Measurements from ENCODE around the gene CLCN1.

The CLCN1 gene

DNA sequence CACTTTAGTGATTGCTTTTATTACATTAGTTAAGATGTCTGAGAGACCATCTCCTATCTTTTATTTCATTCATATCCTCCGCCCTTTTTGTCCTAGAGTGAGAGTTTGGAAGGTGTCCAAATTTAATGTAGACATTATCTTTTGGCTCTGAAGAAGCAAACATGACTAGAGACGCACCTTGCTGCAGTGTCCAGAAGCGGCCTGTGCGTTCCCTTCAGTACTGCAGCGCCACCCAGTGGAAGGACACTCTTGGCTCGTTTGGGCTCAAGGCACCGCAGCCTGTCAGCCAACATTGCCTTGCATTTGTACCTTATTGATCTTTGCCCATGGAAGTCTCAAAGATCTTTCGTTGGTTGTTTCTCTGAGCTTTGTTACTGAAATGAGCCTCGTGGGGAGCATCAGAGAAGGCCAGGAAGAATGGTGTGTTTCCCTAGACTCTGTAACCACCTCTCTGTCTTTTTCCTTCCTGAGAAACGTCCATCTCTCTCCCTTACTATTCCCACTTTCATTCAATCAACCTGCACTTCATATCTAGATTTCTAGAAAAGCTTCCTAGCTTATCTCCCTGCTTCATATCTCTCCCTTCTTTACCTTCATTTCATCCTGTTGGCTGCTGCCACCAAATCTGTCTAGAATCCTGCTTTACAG lies 10.4 kb upstream of the CLCN1 start:
- TF ChIP-seq GATA2 (IDR thresholded peaks at IDR 0.05; ENCODE audit: low read depth, low read length): no peak
- no peak for TF ChIP-seq GATA3 (IDR thresholded peaks at IDR 0.05; ENCODE audit: low read depth, low read length)

DNA sequence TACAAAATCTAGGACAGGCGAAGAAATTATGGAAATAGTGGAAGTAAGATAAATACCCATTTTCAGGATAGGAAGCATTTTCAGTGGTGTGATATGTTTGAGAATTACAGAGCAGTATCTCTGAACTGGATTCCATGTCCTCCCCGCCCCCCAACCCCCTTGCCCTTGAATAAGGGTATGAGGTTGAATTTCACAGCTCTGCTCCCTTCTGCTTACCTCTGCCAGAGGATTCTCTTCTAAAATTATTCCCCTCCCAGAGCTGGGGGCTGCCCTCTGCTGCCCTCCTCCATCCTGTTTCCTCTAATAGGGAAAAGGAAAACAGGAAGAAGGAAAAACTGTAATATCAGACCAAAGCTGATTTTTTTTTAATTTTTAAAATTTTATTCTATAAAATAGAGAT lies 7.3 kb upstream of the CLCN1 start:
- TF ChIP-seq GATA2 (IDR thresholded peaks at IDR 0.05; ENCODE audit: low read depth, low read length) (no peak), GATA3 (IDR thresholded peaks at IDR 0.05; ENCODE audit: low read depth, low read length) (no peak)

DNA sequence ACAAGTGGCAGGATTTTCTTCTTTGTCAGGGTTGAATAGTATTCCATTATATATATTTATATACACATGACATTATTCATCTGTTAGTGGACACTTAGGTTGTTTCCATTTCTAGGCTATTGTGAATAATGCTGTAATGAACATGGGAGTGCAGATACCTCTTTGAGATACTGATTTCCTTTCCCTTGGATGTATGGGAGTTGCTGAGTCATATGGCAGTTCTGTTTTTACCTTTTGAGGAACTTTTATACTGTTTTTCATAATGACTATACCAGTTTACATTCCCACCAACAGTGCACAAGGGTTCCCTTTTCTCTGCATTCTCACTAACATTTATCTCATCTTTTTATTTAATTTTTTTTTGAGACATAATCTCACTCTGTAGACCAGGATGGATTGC lies 1.8 kb upstream of the CLCN1 start:
- TF ChIP-seq GATA2 (IDR thresholded peaks at IDR 0.05; ENCODE audit: low read depth, low read length) (no peak), GATA3 (IDR thresholded peaks at IDR 0.05; ENCODE audit: low read depth, low read length) (no peak)

DNA sequence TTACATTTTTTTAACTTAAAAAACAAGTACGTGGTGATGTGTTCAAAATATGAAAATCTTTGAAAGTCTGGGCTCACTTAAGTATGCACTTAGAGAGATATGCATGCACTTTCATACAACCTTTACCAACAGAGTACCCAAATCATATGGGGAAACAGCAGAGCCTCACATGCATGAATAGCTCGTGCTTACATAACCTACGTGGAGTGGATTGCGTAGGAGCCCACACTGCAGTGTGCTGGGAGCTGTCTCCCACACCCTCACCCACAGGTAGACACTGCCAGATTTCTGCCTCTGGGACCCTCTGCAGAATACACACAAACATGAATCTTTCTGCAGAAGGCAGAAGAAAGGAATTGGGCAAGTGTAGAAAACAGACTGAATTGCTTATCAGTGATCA lies 581 bp downstream of the CLCN1 start:
- TF ChIP-seq GATA3 (IDR thresholded peaks at IDR 0.05; ENCODE audit: low read depth, low read length) (no peak), GATA2 (IDR thresholded peaks at IDR 0.05; ENCODE audit: low read depth, low read length) (no peak)

DNA sequence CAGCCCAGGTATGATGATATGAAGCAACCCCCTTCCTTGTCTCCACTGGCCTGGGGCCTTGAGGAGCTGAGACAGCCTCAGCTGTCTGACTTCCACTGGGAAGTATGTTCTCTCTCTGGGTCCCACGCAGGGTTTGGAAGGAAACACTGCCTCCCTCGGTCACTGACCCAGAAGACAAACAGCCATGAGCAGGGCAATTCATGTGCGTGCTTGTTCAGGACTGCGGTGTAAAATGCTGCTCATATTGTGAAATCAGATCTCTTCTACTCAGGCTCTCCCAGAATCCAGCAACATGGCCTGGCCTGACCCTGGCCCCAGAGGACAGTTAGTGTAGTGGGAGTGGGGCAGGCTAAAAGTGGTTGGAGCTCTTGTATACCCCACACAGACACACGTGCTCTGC lies 2.8 kb downstream of the CLCN1 start:
- TF ChIP-seq GATA3 (IDR thresholded peaks at IDR 0.05; ENCODE audit: low read depth, low read length) (no peak), GATA2 (IDR thresholded peaks at IDR 0.05; ENCODE audit: low read depth, low read length) (no peak)

DNA sequence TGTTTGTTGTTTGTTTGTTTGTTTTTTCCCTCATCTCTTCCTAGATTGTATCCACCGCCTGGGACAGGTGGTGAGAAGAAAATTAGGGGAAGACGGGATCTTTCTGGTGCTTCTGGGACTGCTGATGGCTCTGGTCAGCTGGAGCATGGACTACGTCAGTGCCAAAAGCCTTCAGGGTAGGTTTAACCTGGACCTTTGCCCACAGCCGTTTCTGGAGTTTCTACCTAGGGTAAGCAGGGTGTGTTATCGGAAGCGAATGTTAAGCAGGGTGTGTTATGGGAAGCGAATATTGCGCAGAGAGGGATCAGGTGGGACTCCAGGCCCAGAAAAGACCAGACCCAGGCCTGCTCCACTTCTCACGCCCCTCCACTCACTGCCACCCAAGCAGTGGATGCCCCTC lies 4.7 kb downstream of the CLCN1 start:
- TF ChIP-seq GATA2 (IDR thresholded peaks at IDR 0.05; ENCODE audit: low read depth, low read length): no peak
- no peak for TF ChIP-seq GATA3 (IDR thresholded peaks at IDR 0.05; ENCODE audit: low read depth, low read length)

DNA sequence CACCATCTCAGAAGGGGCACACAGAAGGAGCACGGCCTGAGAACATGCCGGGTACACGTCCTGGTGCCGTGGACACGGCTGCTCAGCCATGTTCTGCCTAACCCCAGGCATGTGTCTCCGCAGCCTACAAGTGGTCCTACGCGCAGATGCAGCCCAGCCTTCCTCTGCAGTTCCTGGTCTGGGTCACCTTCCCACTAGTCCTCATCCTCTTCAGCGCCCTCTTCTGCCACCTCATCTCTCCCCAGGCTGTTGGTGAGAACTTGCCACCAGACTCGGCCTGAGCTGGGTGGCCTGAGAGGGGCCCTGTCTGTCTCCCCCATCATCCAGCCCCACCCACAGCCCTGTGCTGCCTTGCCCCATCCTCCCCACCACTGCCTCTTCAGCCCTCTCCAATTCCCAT lies 5.3 kb downstream of the CLCN1 start:
- no peak for TF ChIP-seq GATA3 (IDR thresholded peaks at IDR 0.05; ENCODE audit: low read depth, low read length)
- TF ChIP-seq GATA2 (IDR thresholded peaks at IDR 0.05; ENCODE audit: low read depth, low read length): no peak

DNA sequence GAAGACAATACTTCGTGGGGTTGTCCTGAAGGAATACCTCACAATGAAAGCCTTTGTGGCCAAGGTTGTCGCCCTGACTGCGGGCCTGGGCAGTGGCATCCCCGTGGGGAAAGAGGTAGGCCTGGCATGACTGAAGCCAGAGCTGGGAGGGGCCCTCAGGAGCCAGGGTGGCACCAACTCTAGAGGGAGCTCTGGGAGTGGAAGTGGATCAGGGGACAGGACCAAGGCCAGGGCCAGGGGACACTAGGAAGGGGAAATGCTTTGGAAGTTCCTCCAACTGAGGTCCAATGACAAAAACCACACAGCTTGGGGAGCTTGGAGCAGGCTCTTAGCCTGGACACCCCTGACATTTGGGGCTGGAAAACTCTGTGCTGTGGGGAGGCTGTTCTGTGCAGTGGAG lies 5.8 kb downstream of the CLCN1 start:
- TF ChIP-seq GATA2 (IDR thresholded peaks at IDR 0.05; ENCODE audit: low read depth, low read length): no peak
- no peak for TF ChIP-seq GATA3 (IDR thresholded peaks at IDR 0.05; ENCODE audit: low read depth, low read length)

DNA sequence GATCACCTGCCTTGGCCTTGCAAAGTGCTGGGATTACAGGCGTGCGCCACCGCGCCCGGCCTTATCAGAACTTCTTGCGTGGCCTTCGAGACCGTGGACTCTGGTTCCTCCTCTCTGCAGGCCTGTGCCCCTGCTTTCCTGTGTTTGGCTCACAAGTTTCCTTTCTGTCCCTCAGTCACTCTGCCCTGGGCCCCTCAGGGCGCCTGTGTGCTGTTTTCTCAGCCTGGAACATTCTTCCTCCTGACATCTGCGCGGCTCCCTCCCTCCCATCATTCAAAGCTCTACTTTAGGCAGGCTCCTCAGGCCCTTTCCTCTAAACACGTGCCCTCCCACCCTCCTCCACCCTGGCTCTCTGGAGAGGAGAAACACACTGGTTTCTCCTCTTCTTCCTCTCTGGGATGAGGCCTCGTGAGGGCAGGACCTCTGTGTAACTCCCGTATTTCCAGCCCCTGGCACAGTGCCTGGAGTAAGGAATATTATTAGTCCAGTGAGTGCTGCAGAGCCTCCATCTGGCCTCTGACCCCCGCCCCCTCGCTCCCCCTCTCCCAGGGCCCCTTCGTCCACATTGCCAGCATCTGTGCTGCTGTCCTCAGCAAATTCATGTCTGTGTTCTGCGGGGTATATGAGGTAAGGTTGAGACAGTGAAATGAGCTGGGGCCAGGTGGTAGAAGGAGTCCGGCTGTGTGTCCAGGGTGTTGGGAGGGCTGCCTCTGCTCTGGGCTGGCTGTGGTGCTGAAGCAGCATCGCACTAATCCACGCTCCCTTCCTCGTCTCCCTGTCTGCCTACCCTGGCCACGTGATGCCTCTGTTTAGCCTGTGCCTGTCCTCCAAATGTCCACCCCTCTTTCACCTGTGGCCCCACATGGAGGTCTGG lies 7.1 kb downstream of the CLCN1 start:
- no peak for TF ChIP-seq GATA2 (IDR thresholded peaks at IDR 0.05; ENCODE audit: low read depth, low read length)

DNA sequence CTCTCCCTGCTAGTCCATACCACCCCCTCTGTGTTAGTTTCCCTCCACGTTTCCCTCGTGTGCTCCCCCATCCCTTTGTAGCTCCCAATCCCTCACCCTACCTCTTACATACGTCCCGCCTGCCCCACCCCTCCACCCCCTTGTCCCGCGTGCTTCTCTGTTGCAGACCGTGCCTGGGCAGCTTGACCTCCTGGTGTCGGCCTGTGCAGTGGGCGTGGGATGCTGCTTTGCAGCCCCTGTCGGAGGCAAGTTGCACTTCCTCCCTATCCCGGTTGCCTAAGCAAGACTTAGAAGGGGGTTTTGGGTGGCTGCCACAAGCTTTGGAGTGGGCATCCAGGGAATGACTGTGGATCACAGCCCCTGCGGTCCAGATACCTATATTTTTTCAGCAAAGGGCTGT lies 7.7 kb downstream of the CLCN1 start:
- TF ChIP-seq GATA2 (IDR thresholded peaks at IDR 0.05; ENCODE audit: low read depth, low read length) (no peak), GATA3 (IDR thresholded peaks at IDR 0.05; ENCODE audit: low read depth, low read length) (no peak)

DNA sequence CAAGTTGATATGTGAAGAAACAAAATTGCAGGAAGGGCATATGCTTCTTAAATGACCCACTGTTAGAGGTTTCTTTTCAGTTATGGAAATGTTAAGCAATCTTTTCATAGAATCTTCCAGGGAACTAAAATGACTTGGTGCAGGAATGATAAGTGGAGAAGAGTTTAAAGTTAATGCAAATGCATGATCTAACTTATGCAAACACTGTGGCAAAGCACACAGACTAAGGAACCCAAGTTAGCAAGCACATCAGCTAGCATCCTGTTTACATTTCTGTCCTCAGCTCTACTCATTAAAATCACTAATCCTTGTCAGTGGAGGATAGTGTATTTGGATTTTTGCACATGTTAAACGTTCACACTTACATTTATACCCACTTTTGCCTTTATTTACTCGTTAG lies 9.3 kb downstream of the CLCN1 start:
- no peak for TF ChIP-seq GATA3 (IDR thresholded peaks at IDR 0.05; ENCODE audit: low read depth, low read length)
- TF ChIP-seq GATA2 (IDR thresholded peaks at IDR 0.05; ENCODE audit: low read depth, low read length): no peak

DNA sequence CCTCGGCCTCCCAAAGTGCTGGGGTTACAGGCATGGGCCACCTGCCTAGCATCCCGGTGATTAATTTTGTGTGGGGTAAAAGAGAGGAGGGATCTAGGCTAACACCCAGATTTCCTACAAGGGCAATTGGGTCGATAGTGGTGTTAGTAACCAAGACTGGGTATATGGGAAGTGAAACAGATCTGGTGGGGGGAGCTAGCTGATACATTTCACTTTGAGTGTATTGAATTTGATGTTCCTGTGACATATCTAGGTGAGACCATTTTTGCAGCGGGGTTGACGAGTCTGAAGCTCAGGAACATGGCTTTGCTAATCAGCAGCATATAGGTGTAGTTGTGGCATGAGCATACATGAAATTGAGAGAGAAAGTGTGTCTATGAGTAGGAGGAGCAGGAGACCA lies 12.0 kb downstream of the CLCN1 start:
- no peak for TF ChIP-seq GATA2 (IDR thresholded peaks at IDR 0.05; ENCODE audit: low read depth, low read length)
- no peak for TF ChIP-seq GATA3 (IDR thresholded peaks at IDR 0.05; ENCODE audit: low read depth, low read length)

DNA sequence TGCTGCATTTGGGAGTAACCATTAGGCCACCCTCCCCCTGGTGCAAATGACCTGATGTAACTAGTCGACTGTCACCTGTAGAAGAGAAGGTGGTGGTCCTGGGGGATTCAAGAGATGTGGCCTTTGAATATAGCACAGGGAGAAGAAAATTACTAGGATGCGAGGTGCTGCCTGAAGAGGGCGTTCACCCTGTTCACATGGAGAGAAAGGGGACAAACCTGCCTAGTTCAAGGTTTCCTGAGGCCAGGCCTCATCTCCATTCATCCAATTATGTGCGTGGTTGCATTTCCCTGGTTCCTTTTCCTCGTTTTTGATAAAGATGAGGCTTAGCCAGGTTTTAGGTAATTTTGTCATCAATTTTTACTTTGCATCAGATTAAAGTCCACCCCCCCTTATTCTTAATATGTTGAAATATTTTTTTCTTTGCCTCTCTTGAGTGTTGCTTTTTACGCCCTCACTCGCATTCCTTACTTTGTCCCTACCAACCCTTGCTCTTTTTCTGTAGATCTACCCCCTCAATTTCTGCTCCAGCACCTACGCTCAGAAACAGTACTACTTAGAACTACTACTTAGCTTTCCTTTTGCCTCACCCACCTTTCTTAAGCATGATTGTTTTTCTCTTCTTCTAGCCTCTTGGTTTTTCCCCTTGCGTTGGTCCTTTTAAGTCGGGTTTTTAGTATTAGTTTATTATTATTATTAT lies 13.7 kb downstream of the CLCN1 start:
- TF ChIP-seq GATA3 (IDR thresholded peaks at IDR 0.05; ENCODE audit: low read depth, low read length) (no peak), GATA2 (IDR thresholded peaks at IDR 0.05; ENCODE audit: low read depth, low read length) (no peak)

DNA sequence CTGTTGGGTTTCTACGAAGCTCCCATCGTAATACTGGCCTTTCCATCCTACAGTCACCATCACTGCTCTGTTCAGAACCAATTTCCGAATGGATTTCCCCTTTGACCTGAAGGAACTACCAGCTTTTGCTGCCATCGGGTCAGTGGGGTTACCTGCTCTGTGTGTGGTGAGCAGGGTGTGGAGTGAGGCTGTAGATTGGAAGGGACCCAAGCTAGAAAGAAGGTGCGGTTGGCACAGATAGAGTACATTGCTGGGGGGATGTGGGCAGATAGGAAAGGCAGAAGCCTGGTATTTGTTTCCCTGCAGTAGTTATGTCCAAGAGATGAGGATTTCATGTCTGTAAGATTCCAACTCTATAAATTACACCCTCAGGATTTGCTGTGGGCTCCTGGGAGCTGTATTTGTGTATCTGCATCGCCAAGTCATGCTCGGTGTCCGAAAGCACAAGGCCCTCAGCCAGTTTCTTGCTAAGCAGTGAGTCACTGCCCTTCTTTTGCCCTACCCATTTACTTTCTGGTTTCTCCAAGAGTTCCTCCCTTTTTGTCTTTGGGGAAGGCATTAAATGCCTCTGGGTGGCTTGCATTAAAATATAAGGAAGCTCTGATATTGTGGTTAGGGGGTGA lies 15.4 kb downstream of the CLCN1 start:
- TF ChIP-seq GATA3 (IDR thresholded peaks at IDR 0.05; ENCODE audit: low read depth, low read length) (no peak), GATA2 (IDR thresholded peaks at IDR 0.05; ENCODE audit: low read depth, low read length) (no peak)
